Caco-2 (cell line): ENCODE measurements around the gene FGF1. TPM values are rescaled to one million over a fixed set of nuclear protein-coding genes. Genes with fewer than 3 reads are reported as not detected.

Source experiments
- BruUV-seq: library from RNA; stranded (reverse); fragments of 400-500 nt; replicated peaks from 2 replicates; lab custom pipeline; 2021; lab: Mats Ljungman, UMichigan
- CTCF ChIA-PET: fragments of 300-600 bp; sonication (Branson Sonifier 250); formaldehyde crosslinking; loops from one replicate; lab custom pipeline; 2022; ENCODE audit warnings: antibody characterized with exemption; lab: Charles Lee
- POLR2A ChIA-PET: fragments of 300-600 bp; sonication (Branson Sonifier 250); formaldehyde crosslinking; loops from one replicate; lab custom pipeline; 2022; ENCODE audit warnings: antibody characterized with exemption; lab: Charles Lee
- DNase-seq, 2 experiments: peaks; one replicate each; pipeline versions ENCODE4 v3.0.0 to v3.0.0-alpha.2; 2020 to 2022
- H3K27me3 ChIP-seq: replicated peaks from 2 replicates; pipeline ENCODE4 v1.6.0; 2011; ENCODE audit warnings: low read length; ENCODE audit not compliant: control insufficient read depth, insufficient read depth
- H3K36me3 ChIP-seq: 2 replicates; pipeline ENCODE4 v1.5.1; 2011; ENCODE audit warnings: low read length; ENCODE audit not compliant: control insufficient read depth, insufficient read depth
- H3K4me1 ChIP-seq: fragments of 250-450 bp; sonication (Bioruptor Pico); 2 replicates; pipeline ENCODE4 v1.5.1; 2020; ENCODE audit warnings: mild to moderate bottlenecking
- H3K4me3 ChIP-seq: 2 replicates; pipeline ENCODE4 v1.5.1; 2011; ENCODE audit warnings: low read depth, mild to moderate bottlenecking, control low read depth, low read length
- H3K9me3 ChIP-seq: fragments of 250-450 bp; sonication (Bioruptor Pico); 2 replicates; pipeline ENCODE4 v1.5.1; 2020; ENCODE audit warnings: mild to moderate bottlenecking, moderate library complexity
- H3K27ac Mint-ChIP-seq: one replicate; pipeline ENCODE4 v1.8.0; 2022; ENCODE audit warnings: mixed read lengths; ENCODE audit not compliant: unreplicated experiment
- H3K27me3 Mint-ChIP-seq: one replicate; pipeline ENCODE4 v1.8.0; 2022; ENCODE audit warnings: mixed read lengths; ENCODE audit not compliant: insufficient read depth, unreplicated experiment
- H3K36me3 Mint-ChIP-seq: one replicate; pipeline ENCODE4 v1.8.0; 2022; ENCODE audit warnings: mild to moderate bottlenecking, mixed read lengths; ENCODE audit not compliant: insufficient read depth, unreplicated experiment
- H3K4me1 Mint-ChIP-seq: one replicate; pipeline ENCODE4 v1.8.0; 2022; ENCODE audit warnings: low read depth, mixed read lengths; ENCODE audit not compliant: unreplicated experiment
- H3K4me3 Mint-ChIP-seq: one replicate; pipeline ENCODE4 v1.8.0; 2022; ENCODE audit warnings: mild to moderate bottlenecking, moderate library complexity, mixed read lengths; ENCODE audit not compliant: unreplicated experiment
- H3K9me3 Mint-ChIP-seq: one replicate; pipeline ENCODE4 v1.8.0; 2022; ENCODE audit warnings: mixed read lengths; ENCODE audit not compliant: unreplicated experiment
- CTCF ChIP-seq, 2 experiments: fragments of 200-600 bp in 1 of 2; IDR thresholded peaks; 1 replicate in 1 of 2; 2 replicates in 1 of 2; pipeline versions ENCODE4 v1.5.1 to v1.8.0; 2011 to 2022; ENCODE audit warnings: antibody characterized with exemption in 1 of 2, control low read depth in 1 of 2, inconsistent platforms in 1 of 2, low read depth in 1 of 2, low read length in 1 of 2, mild to moderate bottlenecking in 1 of 2, moderate library complexity in 1 of 2; ENCODE audit not compliant: insufficient read depth in 1 of 2, severe bottlenecking in 1 of 2, unreplicated experiment in 1 of 2
- intact Hi-C: fragments of 100-400 bp; cut with micrococcal nuclease; formaldehyde crosslinking; loops from one replicate; pipeline ENCODE4 v1.10.0; 2022; ENCODE audit not compliant: unreplicated experiment
- total RNA-seq: library from RNA; stranded (reverse); gene quantifications from 2 replicates; pipeline ENCODE4 v1.2.3, GENCODE V29; 2022

Gene FGF1
- total RNA-seq, 1 experiment from 2014 or later = not detected

GRCh38 chr5:142621227-142621626 is 64.7 kb downstream of the FGF1 start:
- H3K36me3 ChIP-seq = no peaks in the 10 kb centered on the region
- no peak overlapping the region for H3K27ac Mint-ChIP-seq
- H3K4me1 ChIP-seq = no peaks in the 10 kb centered on the region
- no peak overlapping the region for H3K4me3 Mint-ChIP-seq
- CTCF ChIA-PET = no interaction called here
- peaks cover 4% of the 10 kb centered on the region for H3K27me3 Mint-ChIP-seq
- intact Hi-C loops = no loop called here
- POLR2A ChIA-PET = no interaction called here
- BruUV-seq = no TSS peak
- no peak for TF ChIP-seq CTCF (IDR thresholded peaks at IDR 0.05; ENCODE audit: insufficient read depth in 1 of 2, low read depth in 1 of 2, low read length in 1 of 2, severe bottlenecking in 1 of 2, unreplicated experiment in 1 of 2)
- no peaks in the 10 kb centered on the region for H3K9me3 Mint-ChIP-seq
- H3K36me3 Mint-ChIP-seq = no peaks in the 10 kb centered on the region
- H3K4me1 Mint-ChIP-seq = no peaks in the 10 kb centered on the region
- no peaks in the 10 kb centered on the region; the same call in 1 of the 2 replicates for H3K27me3 ChIP-seq
- no peak overlapping the region for H3K4me3 ChIP-seq
- peaks cover 6% of the 10 kb centered on the region; the same call in 1 of the 2 replicates for H3K9me3 ChIP-seq
- DNase-seq = no peak

DNA sequence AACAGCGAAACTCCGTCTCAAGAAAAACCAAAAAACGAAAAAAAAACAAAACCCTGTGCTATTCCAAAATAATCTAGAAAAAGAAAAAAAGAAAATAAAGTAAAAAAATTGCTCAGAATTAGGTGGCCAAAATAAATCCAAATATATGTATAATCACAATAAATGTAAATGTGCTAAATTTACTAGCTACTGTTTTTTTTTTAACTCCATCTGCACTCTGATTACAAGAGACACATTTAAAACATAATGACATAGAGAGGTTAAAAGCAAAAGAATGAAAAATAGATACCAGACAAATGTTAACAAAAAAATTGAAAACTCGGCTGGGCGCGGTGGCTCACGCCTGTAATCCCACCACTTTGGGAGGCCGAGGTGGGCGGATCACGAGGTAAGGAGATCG is 66.1 kb downstream of the FGF1 start:
- Mint-ChIP-seq H3K4me1 (no peaks in the 10 kb centered on the region), H3K27me3 (peaks cover 4% of the 10 kb centered on the region), H3K9me3 (no peaks in the 10 kb centered on the region), H3K27ac (no peak overlapping the region), H3K36me3 (no peaks in the 10 kb centered on the region), H3K4me3 (no peak overlapping the region)
- TF ChIP-seq CTCF (IDR thresholded peaks at IDR 0.05; ENCODE audit: insufficient read depth in 1 of 2, low read depth in 1 of 2, low read length in 1 of 2, severe bottlenecking in 1 of 2, unreplicated experiment in 1 of 2) = no peak
- BruUV-seq = no TSS peak
- H3K4me1 ChIP-seq = no peaks in the 10 kb centered on the region
- no peak overlapping the region for H3K4me3 ChIP-seq
- no peak for DNase-seq
- no peaks in the 10 kb centered on the region for H3K36me3 ChIP-seq
- CTCF ChIA-PET = interaction anchor here (0.7 kb wide), 1 partner anchor 72 kb away, joined by 3 read pairs; no protein-coding TSS in a partner anchor
- H3K9me3 ChIP-seq = peaks cover 6% of the 10 kb centered on the region; the same call in 1 of the 2 replicates
- intact Hi-C loops = no loop called here
- POLR2A ChIA-PET = no interaction called here
- H3K27me3 ChIP-seq = no peaks in the 10 kb centered on the region; the same call in 1 of the 2 replicates

GRCh38 chr5:142618130-142618523 is 67.8 kb downstream of the FGF1 start:
- POLR2A ChIA-PET = no interaction called here
- no TSS peak for BruUV-seq
- no peak overlapping the region for H3K27ac Mint-ChIP-seq
- no peak for DNase-seq
- H3K4me1 ChIP-seq = no peaks in the 10 kb centered on the region
- no peak for TF ChIP-seq CTCF (IDR thresholded peaks at IDR 0.05; ENCODE audit: insufficient read depth in 1 of 2, low read depth in 1 of 2, low read length in 1 of 2, severe bottlenecking in 1 of 2, unreplicated experiment in 1 of 2)
- no peak overlapping the region for H3K4me3 ChIP-seq
- peaks cover 4% of the 10 kb centered on the region for H3K27me3 Mint-ChIP-seq
- intact Hi-C loops = no loop called here
- no peaks in the 10 kb centered on the region for H3K9me3 Mint-ChIP-seq
- H3K4me3 Mint-ChIP-seq = no peak overlapping the region
- H3K36me3 ChIP-seq = no peaks in the 10 kb centered on the region
- CTCF ChIA-PET = no interaction called here
- H3K9me3 ChIP-seq = peaks cover 6% of the 10 kb centered on the region; the same call in 1 of the 2 replicates
- no peaks in the 10 kb centered on the region for H3K36me3 Mint-ChIP-seq
- H3K4me1 Mint-ChIP-seq = no peaks in the 10 kb centered on the region
- no peaks in the 10 kb centered on the region for H3K27me3 ChIP-seq
